22Rv1 (cell line): ENCODE results near the gene CAMTA1.

Experiments
- H3K27ac ChIP-seq: fragments of 450-650 bp; 2 replicates; pipeline ENCODE4 v1.5.1; 2017
- ZFX ChIP-seq: fragments of 450-650 bp; IDR thresholded peaks from 2 replicates; pipeline ENCODE4 v1.6.1; 2017; ENCODE audit warnings: antibody characterized with exemption, borderline replicate concordance
- TF ChIP-seq, protein P1 (sequence below): fragments of 450-650 bp; IDR thresholded peaks from 2 replicates; pipeline ENCODE4 v1.5.1; 2017; ENCODE audit warnings: mild to moderate bottlenecking

The CAMTA1 gene

DNA sequence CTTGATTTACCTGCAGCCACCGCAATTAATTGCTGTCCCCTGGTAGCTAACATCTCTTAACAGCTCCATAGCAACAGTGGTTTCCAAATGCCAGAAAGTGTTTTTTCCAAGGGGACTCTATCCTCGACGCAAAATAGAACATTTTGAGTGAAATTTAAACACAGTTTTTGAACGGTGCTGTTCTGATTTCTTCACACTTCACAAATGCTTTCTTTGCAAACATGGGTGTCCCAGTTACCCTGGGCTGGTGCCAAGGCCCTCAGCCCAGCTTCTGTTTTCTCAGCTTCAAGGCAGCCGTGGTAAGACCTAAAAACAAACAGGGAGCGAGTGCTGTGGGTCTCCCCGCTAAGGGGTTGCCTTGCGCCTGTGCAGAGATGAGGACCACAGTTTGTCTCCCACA lies 838.6 kb downstream of the CAMTA1 start:
- no peak overlapping the region for H3K27ac ChIP-seq
- TF ChIP-seq, protein P1, sequence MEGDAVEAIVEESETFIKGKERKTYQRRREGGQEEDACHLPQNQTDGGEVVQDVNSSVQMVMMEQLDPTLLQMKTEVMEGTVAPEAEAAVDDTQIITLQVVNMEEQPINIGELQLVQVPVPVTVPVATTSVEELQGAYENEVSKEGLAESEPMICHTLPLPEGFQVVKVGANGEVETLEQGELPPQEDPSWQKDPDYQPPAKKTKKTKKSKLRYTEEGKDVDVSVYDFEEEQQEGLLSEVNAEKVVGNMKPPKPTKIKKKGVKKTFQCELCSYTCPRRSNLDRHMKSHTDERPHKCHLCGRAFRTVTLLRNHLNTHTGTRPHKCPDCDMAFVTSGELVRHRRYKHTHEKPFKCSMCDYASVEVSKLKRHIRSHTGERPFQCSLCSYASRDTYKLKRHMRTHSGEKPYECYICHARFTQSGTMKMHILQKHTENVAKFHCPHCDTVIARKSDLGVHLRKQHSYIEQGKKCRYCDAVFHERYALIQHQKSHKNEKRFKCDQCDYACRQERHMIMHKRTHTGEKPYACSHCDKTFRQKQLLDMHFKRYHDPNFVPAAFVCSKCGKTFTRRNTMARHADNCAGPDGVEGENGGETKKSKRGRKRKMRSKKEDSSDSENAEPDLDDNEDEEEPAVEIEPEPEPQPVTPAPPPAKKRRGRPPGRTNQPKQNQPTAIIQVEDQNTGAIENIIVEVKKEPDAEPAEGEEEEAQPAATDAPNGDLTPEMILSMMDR: no peak
- no peak for TF ChIP-seq ZFX

DNA sequence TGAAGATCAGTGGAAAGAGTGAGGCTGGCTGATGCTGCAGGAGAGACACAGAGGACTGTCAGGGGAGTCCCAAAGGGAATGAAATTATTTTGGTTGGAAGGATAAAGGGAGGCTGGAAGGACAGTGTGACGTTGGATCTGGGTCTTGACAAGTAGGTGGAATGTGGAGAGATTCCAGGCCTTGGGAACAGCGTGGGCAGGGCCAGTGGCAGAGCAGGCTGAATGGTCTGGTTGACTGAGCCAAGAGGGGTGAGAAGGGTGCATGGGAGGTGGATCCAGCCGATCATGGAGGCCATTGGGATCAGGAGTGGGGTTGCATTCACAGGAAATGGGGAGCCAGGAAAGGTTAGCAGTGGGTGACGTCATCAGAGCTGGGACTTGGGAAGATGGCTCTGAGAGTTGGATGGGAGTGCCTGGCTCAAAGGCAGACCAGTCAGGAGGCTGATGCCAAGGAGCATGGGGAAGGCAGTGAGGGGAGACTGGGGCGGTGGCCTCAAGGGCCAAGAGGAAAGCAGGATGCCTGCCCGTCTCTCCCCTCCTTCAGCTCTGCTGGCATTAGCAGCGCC lies 839.6 kb downstream of the CAMTA1 start:
- no peak overlapping the region for H3K27ac ChIP-seq
- TF ChIP-seq ZFX: no peak
- TF ChIP-seq, protein P1: no peak

DNA sequence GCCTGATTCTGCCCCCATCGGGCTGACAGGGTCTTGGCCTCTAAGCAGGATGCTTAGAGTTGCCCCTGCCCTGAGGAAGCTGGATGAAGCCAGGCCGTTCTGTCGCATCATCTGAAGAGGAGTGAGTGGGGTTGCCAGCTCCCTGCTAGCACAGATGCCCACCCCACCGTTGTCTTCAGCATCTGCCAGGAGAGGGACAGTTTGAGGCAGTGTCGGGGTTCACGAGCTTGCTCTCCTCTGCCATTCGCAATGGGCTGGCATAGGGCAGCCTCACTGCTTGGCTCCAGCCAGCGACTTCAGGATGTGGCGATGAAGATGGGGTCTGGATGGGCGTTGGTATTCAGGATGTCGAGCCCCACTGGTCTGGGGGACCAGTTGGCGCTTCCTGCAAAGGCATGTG lies 840.1 kb downstream of the CAMTA1 start:
- no peak overlapping the region for H3K27ac ChIP-seq
- no peak for TF ChIP-seq ZFX
- TF ChIP-seq, protein P1: no peak

DNA sequence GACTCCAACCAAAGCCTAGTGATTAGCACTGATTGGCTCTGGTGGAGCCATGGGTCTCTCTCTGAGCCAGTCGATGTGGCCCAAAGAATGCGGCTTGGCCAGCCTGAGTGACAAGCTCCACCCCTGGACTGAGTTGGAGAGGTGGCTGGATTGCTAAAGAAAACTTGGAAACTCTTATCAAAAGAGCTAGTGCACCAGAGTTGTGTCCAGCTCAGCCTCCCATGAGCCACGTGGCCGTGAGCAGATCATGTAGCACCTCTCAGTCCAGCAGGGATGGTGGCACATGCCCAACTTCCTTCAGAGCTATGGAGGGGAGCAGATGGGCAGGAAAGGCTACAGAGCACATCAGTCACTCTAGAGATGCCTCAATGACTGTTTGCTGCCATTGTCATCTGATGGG lies 843.0 kb downstream of the CAMTA1 start:
- TF ChIP-seq ZFX: no peak
- TF ChIP-seq, protein P1: no peak
- H3K27ac ChIP-seq: no peak overlapping the region

DNA sequence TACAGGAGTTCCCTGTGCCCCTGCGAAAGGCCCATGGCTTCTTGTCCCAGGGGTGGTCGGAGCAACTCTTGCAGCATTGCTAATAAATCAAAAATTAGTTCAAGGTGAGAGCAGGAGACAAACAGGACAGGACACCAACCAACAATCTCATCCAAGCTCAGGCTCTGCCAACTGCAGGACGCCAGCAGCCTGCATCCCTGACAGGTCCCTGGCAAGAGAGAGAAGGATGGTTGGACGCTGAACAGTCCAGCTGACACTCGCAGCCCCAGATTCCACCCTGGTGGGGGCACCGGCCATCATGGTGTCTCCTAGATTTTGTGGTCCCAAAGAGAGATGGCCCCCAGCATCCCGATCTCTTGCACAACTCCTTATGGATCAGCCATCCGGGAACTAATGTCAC lies 843.8 kb downstream of the CAMTA1 start:
- no peak overlapping the region for H3K27ac ChIP-seq
- TF ChIP-seq, protein P1: no peak
- no peak for TF ChIP-seq ZFX

DNA sequence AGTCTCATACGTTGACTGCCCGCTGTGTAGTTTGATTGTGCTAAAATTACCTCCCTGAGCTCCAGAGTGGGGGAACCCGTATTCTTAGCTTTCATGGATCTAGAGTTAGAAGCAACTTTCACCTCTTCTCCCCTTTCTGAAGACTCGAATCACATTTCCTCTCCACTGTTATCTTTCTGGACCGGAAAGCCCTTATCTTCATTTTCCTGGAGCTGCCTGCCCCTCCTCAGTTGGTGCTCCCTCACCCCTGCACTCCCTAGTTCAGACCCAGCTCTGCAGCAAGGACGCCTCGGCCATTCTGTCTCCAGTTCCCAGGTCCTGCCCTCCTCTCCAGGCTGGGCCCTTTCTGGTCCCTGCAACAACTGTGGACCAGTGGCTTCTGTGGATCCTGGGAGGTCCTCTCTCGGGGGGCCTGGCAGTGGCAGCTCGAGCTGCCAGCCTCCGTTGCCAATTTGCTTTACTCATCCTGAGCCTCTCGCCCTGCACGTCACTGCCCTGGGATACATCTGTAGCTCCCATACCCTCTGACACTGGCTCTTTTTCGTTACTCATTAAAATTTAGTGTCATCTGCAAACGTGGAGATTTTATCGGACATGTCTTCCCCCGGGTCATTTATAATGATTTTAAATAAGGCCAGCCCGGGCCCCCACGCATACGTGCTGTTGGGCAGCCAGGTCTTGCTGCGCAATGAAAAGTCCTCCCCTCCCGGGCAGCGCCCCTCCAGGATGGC lies 844.4 kb downstream of the CAMTA1 start:
- TF ChIP-seq, protein P1: no peak
- TF ChIP-seq ZFX: no peak
- no peak overlapping the region for H3K27ac ChIP-seq

DNA sequence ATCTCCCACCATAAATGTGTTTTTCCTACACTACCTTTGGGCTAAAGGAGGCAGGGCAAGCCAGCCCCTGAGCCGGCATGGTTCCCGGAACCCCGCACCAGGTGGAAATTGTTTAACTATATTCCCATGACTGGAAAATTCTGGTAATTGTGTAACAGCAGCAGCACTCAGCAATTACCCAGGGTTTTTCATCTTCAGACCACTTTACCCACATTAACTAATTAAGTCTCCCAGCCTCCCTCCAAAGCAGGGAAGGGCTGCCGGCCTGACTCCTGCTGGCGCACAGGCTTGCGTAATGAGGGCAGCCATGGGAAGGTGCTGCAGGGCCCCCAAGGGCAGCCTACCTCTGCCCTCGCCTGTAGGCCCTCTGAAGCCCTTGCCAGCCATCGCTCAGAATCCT lies 845.1 kb downstream of the CAMTA1 start:
- TF ChIP-seq, protein P1: no peak
- no peak for TF ChIP-seq ZFX
- H3K27ac ChIP-seq: no peak overlapping the region
